ENCODE data around the gene CRYM.

- TF ChIP-seq, protein P1, sequence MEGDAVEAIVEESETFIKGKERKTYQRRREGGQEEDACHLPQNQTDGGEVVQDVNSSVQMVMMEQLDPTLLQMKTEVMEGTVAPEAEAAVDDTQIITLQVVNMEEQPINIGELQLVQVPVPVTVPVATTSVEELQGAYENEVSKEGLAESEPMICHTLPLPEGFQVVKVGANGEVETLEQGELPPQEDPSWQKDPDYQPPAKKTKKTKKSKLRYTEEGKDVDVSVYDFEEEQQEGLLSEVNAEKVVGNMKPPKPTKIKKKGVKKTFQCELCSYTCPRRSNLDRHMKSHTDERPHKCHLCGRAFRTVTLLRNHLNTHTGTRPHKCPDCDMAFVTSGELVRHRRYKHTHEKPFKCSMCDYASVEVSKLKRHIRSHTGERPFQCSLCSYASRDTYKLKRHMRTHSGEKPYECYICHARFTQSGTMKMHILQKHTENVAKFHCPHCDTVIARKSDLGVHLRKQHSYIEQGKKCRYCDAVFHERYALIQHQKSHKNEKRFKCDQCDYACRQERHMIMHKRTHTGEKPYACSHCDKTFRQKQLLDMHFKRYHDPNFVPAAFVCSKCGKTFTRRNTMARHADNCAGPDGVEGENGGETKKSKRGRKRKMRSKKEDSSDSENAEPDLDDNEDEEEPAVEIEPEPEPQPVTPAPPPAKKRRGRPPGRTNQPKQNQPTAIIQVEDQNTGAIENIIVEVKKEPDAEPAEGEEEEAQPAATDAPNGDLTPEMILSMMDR (IDR thresholded peaks at IDR 0.05) = no peak
- no peak for TF ChIP-seq POLR2A (IDR thresholded peaks at IDR 0.05)
Measured at GRCh38 chr16:21275529-21275928, 2.6 kb downstream of the CRYM start.
